ENCODE data around the gene PARP12.
A peak's percentile ranks its signal among the peaks of the same experiment; 100 is the strongest.

PARP12 gene

DNA sequence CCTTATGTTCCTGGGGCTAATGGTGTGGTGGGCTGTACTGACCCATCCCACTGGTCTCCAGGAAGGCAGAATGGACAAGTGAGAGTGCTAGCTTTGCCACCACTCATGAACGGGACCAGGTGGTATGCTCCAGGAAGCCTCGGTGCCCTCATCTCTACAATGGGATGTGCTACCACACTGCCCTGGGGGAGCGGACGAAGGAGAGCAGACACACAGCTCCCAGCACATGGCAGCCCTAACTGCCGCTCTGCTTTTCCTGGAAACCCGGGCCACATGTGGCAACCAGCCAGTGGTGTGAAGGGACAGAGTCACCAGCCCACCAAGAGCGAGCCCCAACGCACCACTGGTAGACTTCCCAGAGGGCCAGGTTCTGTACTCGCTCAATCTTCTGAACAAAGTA is 35.8 kb downstream of the PARP12 start:
- WGBS (ENCODE audit: extremely low coverage, insufficient coverage, insufficient read length), result no CpG with 5 or more reads among the region's 9 CpGs
- no peaks in the 10 kb centered on the region for H3K36me3 ChIP-seq (ENCODE audit: control insufficient read depth in 1 of 2, insufficient read depth in 2 of 2, low read length in 2 of 2)

DNA sequence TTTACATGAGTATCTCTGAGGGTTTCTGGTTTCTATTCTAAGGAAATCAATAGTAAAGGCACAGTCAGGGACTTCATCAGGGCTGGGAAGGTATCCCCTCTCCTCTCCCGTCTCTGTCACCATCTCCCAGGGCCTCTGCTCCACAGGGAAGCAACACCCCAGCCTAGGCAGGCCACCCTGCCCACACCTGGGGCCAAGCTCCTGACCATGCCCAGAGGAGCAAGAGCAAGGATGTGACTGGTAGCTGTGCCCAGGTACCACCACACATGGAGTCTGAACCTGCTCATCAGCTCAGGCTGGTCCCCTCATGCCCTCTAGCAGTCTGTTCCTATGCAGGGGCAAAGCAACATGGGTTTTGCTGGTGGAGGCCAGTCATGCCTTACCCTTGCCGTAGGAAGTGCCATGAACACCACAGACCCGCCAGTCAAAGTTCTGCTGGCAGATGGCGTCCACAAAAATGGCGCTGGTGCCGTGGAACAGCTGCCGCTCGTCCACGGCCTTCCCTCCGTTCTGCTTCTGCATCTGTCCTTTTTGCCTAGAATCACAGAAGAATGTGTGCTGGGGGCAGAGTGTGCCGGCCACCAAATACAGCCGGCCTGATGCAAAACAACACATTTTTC is 36.8 kb downstream of the PARP12 start:
- no CpG with 5 or more reads among the region's 12 CpGs for WGBS (ENCODE audit: extremely low coverage, insufficient coverage, insufficient read length)
- H4K91ac ChIP-seq (ENCODE audit: low read depth, low read length), result no peak overlapping the region

More for the DNA sequence above, 35.8 kb downstream of the PARP12 start:
- Histone ChIP-seq H2BK5ac (ENCODE audit: low read depth, low read length, poor library complexity) (no peak overlapping the region), H3K4ac (ENCODE audit: low read depth, low read length) (no peak overlapping the region), H3K79me1 (ENCODE audit: low read length) (no peaks in the 10 kb centered on the region), H4K8ac (ENCODE audit: low read depth, low read length) (no peak overlapping the region), H3K14ac (ENCODE audit: low read length) (no peak overlapping the region), H3K23ac (ENCODE audit: low read length) (peak overlapping the region; percentile 49), H3K4me3 (ENCODE audit: low read depth, low read length) (no peak overlapping the region), H2AK5ac (ENCODE audit: low read length) (no peak overlapping the region), H3K79me2 (ENCODE audit: control insufficient read depth, insufficient read depth, low read length, poor library complexity) (no peaks in the 10 kb centered on the region), H4K91ac (ENCODE audit: low read depth, low read length) (no peak overlapping the region), H3K9me3 (ENCODE audit: insufficient read depth, low read depth, low read length) (no peaks in the 10 kb centered on the region), H4K12ac (ENCODE audit: low read depth, low read length) (no peak overlapping the region), H3K9ac (ENCODE audit: low read length) (no peak overlapping the region), H3K27ac (ENCODE audit: low read depth, low read length) (no peak overlapping the region), H2AFZ (ENCODE audit: insufficient read depth, low read length, poor library complexity) (no peak overlapping the region), H3K4me1 (ENCODE audit: control insufficient read depth in 1 of 2, insufficient read depth in 2 of 2, low read length in 2 of 2) (no peaks in the 10 kb centered on the region), H2BK12ac (ENCODE audit: low read length) (no peak overlapping the region), H3K27me3 (ENCODE audit: insufficient read depth, low read length) (no peaks in the 10 kb centered on the region), H3K18ac (ENCODE audit: low read length) (no peak overlapping the region), H2BK120ac (ENCODE audit: insufficient read depth, low read length, poor library complexity) (no peak overlapping the region), H3K4me2 (ENCODE audit: low read length) (no peak overlapping the region)
- no peak for DNase-seq

DNA sequence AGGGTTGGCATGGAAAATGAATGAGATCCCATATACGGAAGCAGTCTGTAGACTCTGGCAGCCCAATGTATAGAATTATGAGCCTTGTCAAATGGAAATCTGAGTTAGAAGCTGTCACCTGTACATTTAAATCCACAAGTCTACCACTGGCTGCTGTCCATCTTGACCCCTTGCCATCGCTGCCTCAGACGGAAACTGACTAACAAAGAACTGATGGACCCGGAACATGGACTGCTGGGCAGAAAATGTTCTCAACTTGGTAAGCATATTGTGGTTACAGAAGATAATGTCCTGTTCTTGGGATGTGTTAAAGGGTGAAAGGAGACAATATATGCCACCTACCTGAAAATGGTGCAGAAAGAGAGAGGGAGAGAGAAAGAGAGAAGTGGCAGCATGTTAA is 37.5 kb downstream of the PARP12 start:
- no peak for DNase-seq
- H2BK12ac ChIP-seq (ENCODE audit: low read length), result no peak overlapping the region
- H3K23ac ChIP-seq (ENCODE audit: low read length), result no peak overlapping the region
- no peak overlapping the region for H4K8ac ChIP-seq (ENCODE audit: low read depth, low read length)
- no peak overlapping the region for H2BK5ac ChIP-seq (ENCODE audit: low read depth, low read length, poor library complexity)
- H3K9ac ChIP-seq (ENCODE audit: low read length), result no peak overlapping the region
- H3K14ac ChIP-seq (ENCODE audit: low read length), result no peak overlapping the region
- WGBS (ENCODE audit: extremely low coverage, insufficient coverage, insufficient read length), result no CpG with 5 or more reads among the region's 4 CpGs
- no peaks in the 10 kb centered on the region for H3K79me2 ChIP-seq (ENCODE audit: control insufficient read depth, insufficient read depth, low read length, poor library complexity)
- H2AK5ac ChIP-seq (ENCODE audit: low read length), result no peak overlapping the region
- H4K91ac ChIP-seq (ENCODE audit: low read depth, low read length), result no peak overlapping the region
- H3K36me3 ChIP-seq (ENCODE audit: control insufficient read depth in 1 of 2, insufficient read depth in 2 of 2, low read length in 2 of 2), result no peaks in the 10 kb centered on the region
- no peaks in the 10 kb centered on the region for H3K9me3 ChIP-seq (ENCODE audit: insufficient read depth, low read depth, low read length)
- no peak overlapping the region for H3K4me3 ChIP-seq (ENCODE audit: low read depth, low read length)
- H2AFZ ChIP-seq (ENCODE audit: insufficient read depth, low read length, poor library complexity), result no peak overlapping the region
- H3K27me3 ChIP-seq (ENCODE audit: insufficient read depth, low read length), result no peaks in the 10 kb centered on the region
- no peaks in the 10 kb centered on the region for H3K4me1 ChIP-seq (ENCODE audit: control insufficient read depth in 1 of 2, insufficient read depth in 2 of 2, low read length in 2 of 2)
- no peak overlapping the region for H4K12ac ChIP-seq (ENCODE audit: low read depth, low read length)
- no peaks in the 10 kb centered on the region for H3K79me1 ChIP-seq (ENCODE audit: low read length)
- H3K4ac ChIP-seq (ENCODE audit: low read depth, low read length), result no peak overlapping the region
- H2BK120ac ChIP-seq (ENCODE audit: insufficient read depth, low read length, poor library complexity), result no peak overlapping the region
- H3K27ac ChIP-seq (ENCODE audit: low read depth, low read length), result no peak overlapping the region
- H3K18ac ChIP-seq (ENCODE audit: low read length), result no peak overlapping the region
- H3K4me2 ChIP-seq (ENCODE audit: low read length), result no peak overlapping the region

More for the DNA sequence above, 36.8 kb downstream of the PARP12 start:
- Histone ChIP-seq H3K36me3 (ENCODE audit: control insufficient read depth in 1 of 2, insufficient read depth in 2 of 2, low read length in 2 of 2) (no peaks in the 10 kb centered on the region), H3K23ac (ENCODE audit: low read length) (no peak overlapping the region), H3K79me1 (ENCODE audit: low read length) (no peaks in the 10 kb centered on the region), H4K8ac (ENCODE audit: low read depth, low read length) (no peak overlapping the region), H3K4me3 (ENCODE audit: low read depth, low read length) (no peak overlapping the region), H3K9me3 (ENCODE audit: insufficient read depth, low read depth, low read length) (no peaks in the 10 kb centered on the region), H3K4ac (ENCODE audit: low read depth, low read length) (no peak overlapping the region), H2BK120ac (ENCODE audit: insufficient read depth, low read length, poor library complexity) (no peak overlapping the region), H2AK5ac (ENCODE audit: low read length) (no peak overlapping the region), H3K79me2 (ENCODE audit: control insufficient read depth, insufficient read depth, low read length, poor library complexity) (no peaks in the 10 kb centered on the region), H3K27me3 (ENCODE audit: insufficient read depth, low read length) (no peaks in the 10 kb centered on the region), H2AFZ (ENCODE audit: insufficient read depth, low read length, poor library complexity) (no peak overlapping the region), H3K9ac (ENCODE audit: low read length) (no peak overlapping the region), H3K18ac (ENCODE audit: low read length) (no peak overlapping the region), H3K27ac (ENCODE audit: low read depth, low read length) (no peak overlapping the region), H2BK12ac (ENCODE audit: low read length) (no peak overlapping the region), H3K4me1 (ENCODE audit: control insufficient read depth in 1 of 2, insufficient read depth in 2 of 2, low read length in 2 of 2) (no peaks in the 10 kb centered on the region), H2BK5ac (ENCODE audit: low read depth, low read length, poor library complexity) (no peak overlapping the region), H3K4me2 (ENCODE audit: low read length) (no peak overlapping the region), H3K14ac (ENCODE audit: low read length) (no peak overlapping the region), H4K12ac (ENCODE audit: low read depth, low read length) (no peak overlapping the region)
- DNase-seq, result no peak

DNA sequence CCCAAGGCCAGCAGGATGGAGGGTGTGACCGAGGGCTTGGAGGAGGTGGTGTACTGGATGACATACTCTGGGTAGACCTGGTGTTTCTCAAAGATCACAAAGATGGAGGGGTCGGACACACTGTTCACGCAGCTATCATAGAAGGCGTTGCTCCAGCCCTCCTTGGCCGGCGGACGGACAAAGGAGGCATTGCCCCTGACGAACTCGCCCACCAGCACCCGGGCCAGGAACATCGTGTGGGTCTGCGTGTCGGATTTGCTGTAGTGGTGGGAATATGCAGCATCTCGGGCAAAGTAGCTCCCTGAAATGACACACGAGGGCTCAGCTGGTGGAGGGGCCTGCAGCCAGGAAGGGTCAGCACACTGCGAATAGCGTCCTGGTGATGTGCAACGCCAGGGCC is 38.2 kb downstream of the PARP12 start:
- Histone ChIP-seq H3K4me2 (ENCODE audit: low read length) (no peak overlapping the region), H3K9me3 (ENCODE audit: insufficient read depth, low read depth, low read length) (no peaks in the 10 kb centered on the region), H3K9ac (ENCODE audit: low read length) (no peak overlapping the region), H3K79me1 (ENCODE audit: low read length) (no peaks in the 10 kb centered on the region), H3K79me2 (ENCODE audit: control insufficient read depth, insufficient read depth, low read length, poor library complexity) (no peaks in the 10 kb centered on the region), H4K8ac (ENCODE audit: low read depth, low read length) (no peak overlapping the region), H3K14ac (ENCODE audit: low read length) (no peak overlapping the region), H2AFZ (ENCODE audit: insufficient read depth, low read length, poor library complexity) (no peak overlapping the region), H3K27ac (ENCODE audit: low read depth, low read length) (no peak overlapping the region), H2AK5ac (ENCODE audit: low read length) (no peak overlapping the region), H4K91ac (ENCODE audit: low read depth, low read length) (no peak overlapping the region), H3K4ac (ENCODE audit: low read depth, low read length) (no peak overlapping the region), H3K18ac (ENCODE audit: low read length) (no peak overlapping the region), H3K4me1 (ENCODE audit: control insufficient read depth in 1 of 2, insufficient read depth in 2 of 2, low read length in 2 of 2) (no peaks in the 10 kb centered on the region), H4K12ac (ENCODE audit: low read depth, low read length) (no peak overlapping the region), H3K23ac (ENCODE audit: low read length) (no peak overlapping the region), H2BK5ac (ENCODE audit: low read depth, low read length, poor library complexity) (no peak overlapping the region), H3K36me3 (ENCODE audit: control insufficient read depth in 1 of 2, insufficient read depth in 2 of 2, low read length in 2 of 2) (no peaks in the 10 kb centered on the region), H2BK120ac (ENCODE audit: insufficient read depth, low read length, poor library complexity) (no peak overlapping the region), H2BK12ac (ENCODE audit: low read length) (no peak overlapping the region), H3K4me3 (ENCODE audit: low read depth, low read length) (no peak overlapping the region), H3K27me3 (ENCODE audit: insufficient read depth, low read length) (no peaks in the 10 kb centered on the region)
- WGBS (ENCODE audit: extremely low coverage, insufficient coverage, insufficient read length), result no CpG with 5 or more reads among the region's 18 CpGs
- no peak for DNase-seq

All from trophoblast cell (in vitro differentiated cells and primary cell).